Fibroblast of skin of right biceps (primary cell): ENCODE results near the gene GOLPH3.

Experiments used
- DNase-seq: peaks from one replicate; pipeline ENCODE4 v3.0.0-alpha.2; 2013

Gene GOLPH3

DNA sequence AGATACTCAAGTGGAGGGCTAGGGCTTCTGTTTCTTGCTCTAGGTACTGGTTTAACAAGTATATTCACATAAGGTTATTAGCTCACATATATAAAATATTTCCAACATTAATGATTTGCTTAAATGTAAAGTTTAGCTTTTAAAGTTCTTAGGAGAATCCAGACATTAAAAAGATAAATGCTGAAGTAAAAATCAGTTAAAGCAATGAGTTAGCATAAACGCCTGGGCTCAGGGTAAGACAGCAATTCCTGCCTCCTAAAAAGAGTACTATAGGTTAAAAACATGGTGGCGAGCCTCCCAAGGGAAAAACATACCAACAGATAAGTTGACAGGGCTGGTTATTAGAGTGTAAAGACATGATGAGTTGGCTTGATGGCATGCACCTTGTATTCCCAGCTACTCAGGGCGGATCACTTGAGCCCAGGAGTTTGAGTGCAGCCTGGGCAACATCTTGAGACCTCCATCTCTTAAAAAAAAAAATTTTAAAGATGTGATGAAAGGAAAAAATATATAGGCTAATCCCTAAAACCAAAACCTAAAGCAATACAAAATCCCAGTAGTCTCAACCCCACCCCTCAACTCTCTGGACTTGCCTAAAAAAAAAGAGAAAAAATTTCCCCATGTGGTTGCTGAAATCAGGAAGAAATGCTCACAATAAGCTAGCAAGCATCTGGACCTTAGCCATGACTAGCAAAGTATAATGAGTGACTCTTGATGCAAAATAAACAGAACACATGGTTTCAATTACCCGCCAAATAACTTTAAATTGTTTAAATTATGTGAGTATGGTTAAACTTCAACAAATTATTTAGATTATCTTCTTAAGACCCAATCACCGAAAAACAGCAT, 3.6 kb downstream of the GOLPH3 start:
- peak; percentile 94 for DNase-seq

GRCh38 chr5:32168460-32169033, 5.6 kb downstream of the GOLPH3 start:
- DNase-seq: no peak

DNA sequence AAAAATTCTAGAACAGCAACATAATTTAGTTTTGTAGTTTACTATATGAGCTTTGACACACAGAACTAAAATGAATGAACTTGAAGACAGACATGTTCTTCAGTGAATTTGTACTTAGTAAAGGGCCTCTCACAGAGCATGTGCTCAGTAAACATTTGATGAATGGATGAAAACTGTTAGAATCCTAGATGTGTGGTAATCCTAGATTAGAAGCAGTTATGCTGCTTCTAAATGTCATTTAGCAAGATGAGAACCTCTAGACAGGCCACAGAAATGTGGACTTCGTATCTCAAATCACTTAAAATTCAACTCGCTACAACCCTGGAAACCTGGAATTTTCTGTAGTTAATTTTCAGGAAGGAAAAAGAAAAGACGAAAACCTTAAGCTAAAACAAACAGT, 8.5 kb downstream of the GOLPH3 start:
- DNase-seq: no peak

GRCh38 chr5:32163785-32164184, 10.3 kb downstream of the GOLPH3 start:
- DNase-seq: no peak

DNA sequence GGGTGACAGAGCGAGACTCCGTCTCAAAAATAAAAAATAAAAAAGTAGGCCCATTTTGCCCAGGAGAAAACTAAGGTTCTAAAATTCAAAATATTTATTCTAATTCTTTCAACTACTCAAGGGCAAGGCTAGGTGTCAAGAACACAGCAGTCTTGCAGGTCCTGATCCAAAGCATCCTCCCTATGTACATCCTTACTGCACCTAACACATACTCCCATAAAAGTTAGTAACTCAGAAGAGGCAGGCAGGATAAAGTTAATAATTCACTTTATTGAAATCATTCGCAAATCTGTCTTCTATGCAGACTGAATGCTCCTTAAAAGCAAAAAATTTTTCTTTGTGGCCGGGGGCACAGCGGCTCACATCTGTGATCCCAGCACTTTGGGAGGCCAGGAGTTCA, 11.1 kb downstream of the GOLPH3 start:
- no peak for DNase-seq

DNA sequence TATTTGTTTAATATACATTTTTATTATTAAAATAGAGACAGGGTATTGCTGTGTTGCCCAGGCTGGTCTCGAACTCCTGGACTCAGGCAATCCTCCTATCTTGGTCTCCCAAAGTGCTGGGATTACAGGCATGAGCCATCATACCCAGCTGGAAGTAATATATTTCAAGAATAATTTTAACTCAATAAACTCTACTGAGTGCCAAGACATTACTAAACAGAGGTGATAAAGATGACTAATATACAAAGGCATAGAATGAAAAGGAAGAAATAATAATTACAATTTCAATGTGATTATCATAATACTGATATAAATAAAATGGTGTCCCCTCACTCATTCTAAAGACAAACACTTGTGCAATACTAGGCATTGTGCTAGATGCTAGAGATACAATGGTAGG, 13.9 kb downstream of the GOLPH3 start:
- DNase-seq: peak; percentile 12

- no peak for DNase-seq
These were observed 14.6 kb downstream of the GOLPH3 start for GRCh38 chr5:32159328-32160072.

GRCh38 chr5:32158679-32158975, 15.5 kb downstream of the GOLPH3 start:
- DNase-seq: no peak

DNA sequence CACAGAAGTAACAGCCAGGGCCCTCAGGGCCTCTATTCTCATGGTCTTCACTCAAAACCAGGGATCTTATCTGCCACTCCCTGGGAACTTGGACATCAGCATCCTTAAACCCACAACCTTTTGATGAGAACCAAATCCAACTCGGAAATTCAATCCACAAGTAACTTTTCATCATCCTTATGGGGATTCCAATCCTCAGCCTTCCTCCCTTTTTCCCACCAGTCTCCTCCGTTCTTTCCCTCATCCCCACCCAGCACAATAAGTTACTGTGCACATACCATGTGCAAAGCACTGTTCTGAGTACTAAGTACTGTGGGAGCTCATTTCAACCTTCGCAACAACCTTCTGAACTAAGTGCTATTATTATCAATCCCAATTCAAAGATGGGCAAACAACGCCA, 17.0 kb downstream of the GOLPH3 start:
- no peak for DNase-seq

GRCh38 chr5:32156635-32157034, 17.5 kb downstream of the GOLPH3 start:
- no peak for DNase-seq

GRCh38 chr5:32155211-32155610, 18.9 kb downstream of the GOLPH3 start:
- DNase-seq: no peak

GRCh38 chr5:32153723-32154122, 20.4 kb downstream of the GOLPH3 start:
- DNase-seq: peak; percentile 19

DNA sequence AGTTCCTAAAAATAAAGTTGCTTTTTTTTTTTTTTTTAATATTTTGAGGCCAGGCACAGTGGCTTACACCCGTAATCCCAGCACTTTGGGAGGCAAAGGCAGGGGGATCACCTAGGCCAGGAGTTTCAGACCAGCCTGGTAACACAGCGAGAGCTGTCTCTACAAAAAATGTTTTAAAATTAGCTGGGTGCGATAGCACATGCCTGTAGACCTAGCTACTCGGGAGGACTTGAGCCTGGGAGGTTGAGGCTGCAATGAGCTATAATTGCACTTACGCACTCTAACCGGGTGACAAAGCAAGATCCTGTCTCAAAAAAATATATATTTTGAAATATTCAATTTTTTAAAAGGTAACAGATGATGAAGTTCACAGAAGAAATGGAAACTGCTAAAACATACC, 22.9 kb downstream of the GOLPH3 start:
- no peak for DNase-seq

DNA sequence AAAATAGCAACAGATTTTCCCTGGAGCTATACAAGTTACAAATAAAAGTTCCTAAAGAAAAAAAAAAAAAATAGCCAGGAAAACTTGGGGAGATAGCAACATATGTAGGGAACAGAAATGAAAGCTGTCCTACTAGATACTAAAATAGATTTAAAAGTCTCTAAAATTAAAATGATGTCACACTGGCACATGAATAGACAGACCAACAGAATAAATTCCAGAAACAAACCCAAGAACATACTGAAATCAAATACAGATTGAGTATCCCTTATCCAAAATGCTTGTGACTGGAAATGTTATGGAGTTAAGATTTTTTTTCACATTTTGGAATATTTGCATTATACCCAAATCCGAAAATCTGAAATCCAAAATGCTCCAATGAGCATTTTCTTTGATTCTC, 23.8 kb downstream of the GOLPH3 start:
- no peak for DNase-seq

- no peak for DNase-seq
These were observed 26.2 kb downstream of the GOLPH3 start for GRCh38 chr5:32147959-32148358.

- DNase-seq: no peak
These were observed 26.9 kb downstream of the GOLPH3 start for GRCh38 chr5:32147236-32147635.

DNA sequence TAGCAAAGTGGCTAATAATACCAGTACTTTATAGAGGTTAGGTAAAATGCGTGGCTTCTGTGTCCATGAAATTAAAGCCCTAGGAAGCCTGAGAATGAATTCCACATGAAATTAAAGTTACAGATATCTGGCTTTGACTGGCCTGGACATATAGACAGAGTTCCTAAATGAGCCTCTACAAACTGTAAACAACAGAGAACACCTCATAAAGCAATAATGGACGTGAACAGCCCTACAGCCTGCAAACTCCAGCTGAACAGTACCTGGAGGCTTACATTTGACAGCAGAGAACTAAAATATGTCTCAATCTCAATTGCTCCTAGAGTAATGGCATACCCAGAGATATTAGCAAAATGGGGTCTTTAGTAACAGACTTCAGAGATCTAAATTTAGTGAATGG, 28.7 kb downstream of the GOLPH3 start:
- DNase-seq: no peak

- no peak for DNase-seq
These were observed 29.5 kb downstream of the GOLPH3 start for GRCh38 chr5:32144378-32145207.

GRCh38 chr5:32143617-32144377, 30.3 kb downstream of the GOLPH3 start:
- DNase-seq: peak; percentile 36

DNA sequence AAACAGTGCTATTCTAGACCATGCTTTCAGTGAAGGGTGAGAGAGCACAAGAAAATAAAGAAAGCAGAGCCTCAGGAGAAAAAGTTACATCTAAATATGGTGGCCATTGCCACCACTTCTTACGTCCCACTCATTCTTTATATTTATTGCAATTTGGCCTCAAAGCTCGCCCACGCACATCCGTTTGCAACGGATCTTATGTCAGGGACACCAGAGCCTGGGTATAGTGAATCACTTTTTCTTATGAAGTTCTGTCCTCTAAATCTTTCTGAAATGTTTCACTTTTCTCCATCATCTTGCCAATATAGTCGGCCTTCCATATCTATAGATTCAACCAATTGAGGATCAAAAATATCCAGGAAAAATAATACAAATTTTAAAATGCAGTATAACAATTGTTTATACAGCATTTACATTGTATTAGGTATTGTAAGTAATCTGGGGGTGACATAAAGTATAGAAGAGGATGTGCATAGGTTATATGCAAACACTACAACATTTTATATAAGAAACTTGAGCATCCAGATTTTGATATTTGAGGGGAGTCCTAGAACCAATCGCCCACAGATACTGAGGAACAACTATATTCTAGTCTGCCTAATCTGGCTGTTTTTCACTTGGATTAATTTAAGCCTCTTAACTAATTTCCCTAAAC, 35.2 kb downstream of the GOLPH3 start:
- no peak for DNase-seq

DNA sequence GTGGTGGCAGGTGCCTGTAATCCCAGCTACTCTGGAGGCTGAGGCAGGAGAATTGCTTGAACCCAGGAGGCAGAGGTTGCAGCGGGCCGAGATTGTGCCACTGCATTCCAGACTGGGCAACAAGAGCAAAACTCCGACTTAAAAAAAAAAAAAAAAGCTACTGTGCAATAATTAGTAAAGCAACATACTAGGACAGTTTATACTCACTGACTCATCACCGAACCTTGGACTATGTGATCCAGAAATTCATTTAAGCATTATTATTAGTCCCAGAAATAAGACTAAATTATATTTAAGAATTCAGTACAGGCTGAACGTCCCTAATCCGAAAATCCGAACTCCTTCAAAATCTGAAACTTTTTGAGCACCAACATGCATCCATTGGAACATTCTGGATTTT, 37.8 kb downstream of the GOLPH3 start:
- DNase-seq: no peak

DNA sequence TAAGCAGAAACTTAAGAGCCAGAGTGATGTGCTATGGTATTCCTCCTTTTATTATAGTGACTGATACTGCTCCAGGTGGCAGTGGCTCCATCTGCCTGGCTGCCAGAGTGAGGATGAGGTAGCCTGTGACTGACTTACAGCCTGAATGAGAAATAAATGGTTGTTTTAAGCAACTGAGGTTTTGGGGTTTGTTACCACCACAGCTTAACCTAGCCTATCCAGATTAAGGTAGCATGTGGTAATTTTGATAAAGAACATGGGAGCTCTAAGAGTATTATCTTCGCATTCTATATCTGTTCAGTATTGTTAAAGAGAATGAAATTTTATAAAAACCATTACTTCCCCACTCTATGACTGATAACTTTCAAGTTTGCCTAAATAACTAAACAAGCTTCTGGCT, 39.0 kb downstream of the GOLPH3 start:
- no peak for DNase-seq
